Mesenchymal stem cell (in vitro differentiated cells and primary cell): ENCODE data around the gene PPP3CA.

ENCODE experiments used
- DNase-seq: peaks from one replicate; pipeline ENCODE4 v3.0.0-alpha.2; 2013
- H2AFZ ChIP-seq: one replicate; pipeline ENCODE4 v1.6.1; 2013; ENCODE audit warnings: low read depth, mild to moderate bottlenecking, control low read depth, inconsistent platforms, low read length, moderate library complexity
- H2AK5ac ChIP-seq: 2 replicates; pipeline ENCODE4 v1.6.1; 2013; ENCODE audit warnings: low read length, moderate library complexity, mild to moderate bottlenecking, inconsistent platforms; ENCODE audit not compliant: severe bottlenecking
- H2BK120ac ChIP-seq: one replicate; pipeline ENCODE4 v1.6.1; 2013; ENCODE audit warnings: low read depth, mild to moderate bottlenecking, inconsistent platforms, low read length, moderate library complexity
- H2BK12ac ChIP-seq, 2 experiments: one replicate each; pipeline ENCODE4 v1.6.1; 2013; ENCODE audit warnings: inconsistent platforms in 2 of 2, low read length in 2 of 2, mild to moderate bottlenecking in 2 of 2, moderate library complexity in 2 of 2, control low read depth in 1 of 2
- H2BK15ac ChIP-seq: one replicate; pipeline ENCODE4 v1.6.1; 2013; ENCODE audit warnings: mild to moderate bottlenecking, low read depth, inconsistent platforms; ENCODE audit not compliant: poor library complexity, severe bottlenecking
- H2BK5ac ChIP-seq: 2 replicates; pipeline ENCODE4 v1.6.1; 2013; ENCODE audit warnings: low read depth, mild to moderate bottlenecking, low read length, control low read depth, inconsistent platforms; ENCODE audit not compliant: poor library complexity, severe bottlenecking
- H3K14ac ChIP-seq, 2 experiments: one replicate each; pipeline ENCODE4 v1.6.1; 2013; ENCODE audit warnings: inconsistent platforms in 2 of 2, low read length in 2 of 2, control low read depth in 1 of 2, mild to moderate bottlenecking in 1 of 2, moderate library complexity in 1 of 2
- H3K18ac ChIP-seq, 2 experiments: one replicate each; pipeline ENCODE4 v1.6.1; 2013; ENCODE audit warnings: inconsistent platforms in 2 of 2, low read length in 2 of 2, control low read depth in 1 of 2, low read depth in 1 of 2, mild to moderate bottlenecking in 1 of 2
- H3K23ac ChIP-seq, 2 experiments: one replicate each; pipeline ENCODE4 v1.6.1; 2013; ENCODE audit warnings: inconsistent platforms in 2 of 2, low read length in 2 of 2, mild to moderate bottlenecking in 2 of 2, moderate library complexity in 2 of 2, control low read depth in 1 of 2
- H3K27ac ChIP-seq: 2 replicates; pipeline ENCODE4 v1.5.1; 2013; ENCODE audit warnings: mild to moderate bottlenecking, moderate library complexity, low read length, control low read depth, inconsistent platforms; ENCODE audit not compliant: poor library complexity, severe bottlenecking
- H3K27me3 ChIP-seq, 2 experiments: 2 replicates each; pipeline versions ENCODE4 v1.6.1 to v1.7.0; 2013; ENCODE audit warnings: low read length in 2 of 2, mild to moderate bottlenecking in 2 of 2, moderate library complexity in 2 of 2, control low read depth in 1 of 2, inconsistent platforms in 1 of 2; ENCODE audit not compliant: control insufficient read depth in 1 of 2, insufficient read depth in 1 of 2
- H3K36me3 ChIP-seq, 2 experiments: 2 replicates each; pipeline versions ENCODE4 v1.6.1 to v1.7.0; 2013; ENCODE audit warnings: low read length in 2 of 2, control low read depth in 1 of 2, inconsistent platforms in 1 of 2, low read depth in 1 of 2, mild to moderate bottlenecking in 1 of 2; ENCODE audit not compliant: insufficient read depth in 2 of 2, control insufficient read depth in 1 of 2
- H3K4ac ChIP-seq, 2 experiments: one replicate each; pipeline ENCODE4 v1.6.1; 2013; ENCODE audit warnings: inconsistent platforms in 2 of 2, low read length in 2 of 2, mild to moderate bottlenecking in 2 of 2, moderate library complexity in 2 of 2, control low read depth in 1 of 2, low read depth in 1 of 2
- H3K4me1 ChIP-seq: 2 replicates; pipeline ENCODE4 v1.6.1; 2013; ENCODE audit warnings: low read depth, low read length, control low read depth; ENCODE audit not compliant: control insufficient read depth, insufficient read depth
- H3K4me2 ChIP-seq: 2 replicates; pipeline ENCODE4 v1.6.1; 2013; ENCODE audit warnings: low read length, mild to moderate bottlenecking, inconsistent platforms; ENCODE audit not compliant: poor library complexity, severe bottlenecking
- H3K4me3 ChIP-seq, 2 experiments: 2 replicates each; pipeline versions ENCODE4 v1.5.1 to v1.7.0; 2013; ENCODE audit warnings: low read length in 2 of 2, mild to moderate bottlenecking in 2 of 2, control low read depth in 1 of 2, low read depth in 1 of 2; ENCODE audit not compliant: insufficient read depth in 1 of 2
- H3K79me1 ChIP-seq: replicated peaks from 2 replicates; pipeline ENCODE4 v1.6.1; 2013; ENCODE audit warnings: mild to moderate bottlenecking, control low read depth, low read length, inconsistent platforms; ENCODE audit not compliant: poor library complexity, severe bottlenecking
- H3K9ac ChIP-seq: 2 replicates; pipeline ENCODE4 v1.7.0; 2013; ENCODE audit warnings: mild to moderate bottlenecking, low read length, moderate library complexity
- H3K9me3 ChIP-seq: 2 replicates; pipeline ENCODE4 v1.7.0; 2013; ENCODE audit warnings: mild to moderate bottlenecking, low read length; ENCODE audit not compliant: control insufficient read depth
- H4K8ac ChIP-seq: one replicate; pipeline ENCODE4 v1.6.1; 2013; ENCODE audit warnings: inconsistent platforms, mild to moderate bottlenecking, low read length, moderate library complexity
- H4K91ac ChIP-seq: one replicate; pipeline ENCODE4 v1.6.1; 2013; ENCODE audit warnings: mild to moderate bottlenecking, low read length, inconsistent platforms
- WGBS: methylation state at CpG from one replicate; pipeline ENCODE4 v1.1.7; 2013; ENCODE audit warnings: mixed read lengths; 5-methylcytosine and 5-hydroxymethylcytosine counted together

PPP3CA gene

DNA sequence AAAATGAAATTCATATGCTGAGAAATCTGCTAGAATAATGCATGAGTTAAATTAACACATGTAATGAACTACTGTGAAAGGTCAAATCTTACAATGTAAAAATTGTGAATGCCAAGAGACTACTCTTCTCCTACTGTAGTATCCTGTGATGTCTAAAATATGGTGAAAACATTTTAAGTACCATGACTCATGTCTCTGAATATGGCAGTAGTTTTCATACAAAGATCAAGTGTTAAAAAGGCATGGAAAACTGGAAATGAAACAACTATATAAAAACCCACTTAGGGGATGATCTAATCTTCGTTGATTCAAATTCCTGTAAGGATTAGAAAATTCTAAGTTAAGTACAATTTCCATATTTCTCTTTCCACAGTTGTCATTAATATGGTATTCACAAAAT, 221.3 kb downstream of the PPP3CA start:
- H2BK120ac ChIP-seq: no peak overlapping the region
- peaks cover 13% of the 10 kb centered on the region for H3K79me1 ChIP-seq
- no peak overlapping the region for H3K23ac ChIP-seq
- peak; percentile 40 for DNase-seq
- H3K27me3 ChIP-seq: no peaks in the 10 kb centered on the region
- H3K9ac ChIP-seq: no peak overlapping the region
- no peak overlapping the region for H3K4me3 ChIP-seq
- H3K4me1 ChIP-seq: peaks cover 1% of the 10 kb centered on the region
- no peak overlapping the region for H2AK5ac ChIP-seq
- H3K36me3 ChIP-seq: no peaks in the 10 kb centered on the region
- H3K27ac ChIP-seq: no peak overlapping the region
- H2BK5ac ChIP-seq: no peak overlapping the region
- H4K8ac ChIP-seq: no peak overlapping the region
- no peak overlapping the region for H2AFZ ChIP-seq
- H2BK12ac ChIP-seq: no peak overlapping the region
- no peak overlapping the region for H3K14ac ChIP-seq
- no peak overlapping the region for H3K4me2 ChIP-seq
- no peak overlapping the region for H2BK15ac ChIP-seq
- no peaks in the 10 kb centered on the region for H3K9me3 ChIP-seq
- H3K18ac ChIP-seq: no peak overlapping the region
- H4K91ac ChIP-seq: no peak overlapping the region
- WGBS: no CpG with 5 or more reads among the region's 1 CpG
- H3K4ac ChIP-seq: no peak overlapping the region

DNA sequence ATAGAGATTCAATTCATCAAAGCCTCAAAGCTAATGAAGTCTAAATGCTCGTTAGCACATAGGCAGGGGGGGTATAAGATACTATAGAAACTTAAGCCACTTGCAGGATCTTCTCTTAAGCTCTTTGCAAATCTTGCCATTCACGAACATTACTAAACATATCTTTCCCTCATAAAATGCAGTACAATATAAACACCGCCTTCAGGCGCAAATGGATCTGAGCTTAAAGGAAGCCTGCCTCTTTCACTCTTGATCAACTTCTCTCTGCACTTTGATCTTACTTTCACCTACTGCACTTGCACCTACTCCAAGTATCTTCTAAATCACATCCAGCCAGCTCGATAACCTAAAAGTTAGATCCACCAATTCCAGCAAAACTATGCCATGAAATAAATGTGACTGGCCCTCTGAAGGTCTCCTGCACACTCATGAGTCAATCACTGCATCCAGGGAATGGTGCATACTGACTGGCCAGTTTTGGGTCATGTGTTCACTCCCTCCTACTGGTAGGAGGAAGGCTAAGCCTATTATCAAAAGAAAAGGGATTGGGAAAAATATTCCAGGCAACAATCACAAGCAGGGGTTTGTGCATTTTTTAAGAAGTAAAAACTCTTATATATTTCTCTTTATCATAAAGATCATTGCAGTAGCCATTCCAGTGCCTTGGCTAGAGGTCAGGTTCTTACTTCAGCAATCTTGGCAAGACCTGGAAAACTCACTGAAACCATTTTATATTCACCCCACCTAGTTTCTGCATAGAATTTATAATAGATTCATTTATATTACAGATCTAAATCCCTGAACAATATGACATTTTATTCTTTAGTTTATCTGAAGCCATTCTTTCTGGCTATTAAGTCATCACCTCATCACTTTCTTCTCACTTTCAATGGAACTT, 222.0 kb downstream of the PPP3CA start:
- H4K91ac ChIP-seq: no peak overlapping the region
- H3K9me3 ChIP-seq: no peaks in the 10 kb centered on the region
- no peak overlapping the region for H2AK5ac ChIP-seq
- peaks cover 10% of the 10 kb centered on the region for H3K79me1 ChIP-seq
- no peak overlapping the region for H3K14ac ChIP-seq
- no peak overlapping the region for H2BK5ac ChIP-seq
- peak overlapping the region; percentile 20 for H3K4me2 ChIP-seq
- H3K18ac ChIP-seq: no peak overlapping the region
- no peak overlapping the region for H2BK15ac ChIP-seq
- no peaks in the 10 kb centered on the region for H3K27me3 ChIP-seq
- H3K4ac ChIP-seq: no peak overlapping the region
- WGBS: 98% methylated on average over 5 of the region's 5 CpGs
- H3K9ac ChIP-seq: no peak overlapping the region
- no peak overlapping the region for H2BK120ac ChIP-seq
- no peaks in the 10 kb centered on the region for H3K4me1 ChIP-seq
- H3K36me3 ChIP-seq: no peaks in the 10 kb centered on the region
- H3K27ac ChIP-seq: no peak overlapping the region
- no peak overlapping the region for H3K23ac ChIP-seq
- DNase-seq: no peak
- no peak overlapping the region for H2BK12ac ChIP-seq
- H3K4me3 ChIP-seq: no peak overlapping the region
- no peak overlapping the region for H4K8ac ChIP-seq
- H2AFZ ChIP-seq: no peak overlapping the region

DNA sequence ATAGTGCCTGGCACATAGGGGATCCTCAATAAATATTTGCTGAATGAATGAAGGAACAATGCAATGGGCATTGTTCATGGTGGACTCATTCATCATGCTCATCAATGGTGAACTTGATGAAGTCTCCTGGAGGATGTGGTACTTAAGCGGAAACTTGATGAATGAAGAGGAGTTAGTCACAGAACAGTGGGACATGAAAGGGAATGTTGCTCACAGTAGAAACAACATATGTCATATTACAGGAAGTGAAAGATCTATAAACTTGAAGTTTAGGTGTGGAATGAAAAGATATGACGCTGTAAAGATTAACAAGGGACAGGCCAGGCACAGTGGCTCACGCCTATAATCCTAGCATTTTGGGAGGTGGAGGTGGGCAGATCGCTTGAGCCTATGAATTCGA, 224.1 kb downstream of the PPP3CA start:
- no peak overlapping the region for H4K91ac ChIP-seq
- no peak for DNase-seq
- no peak overlapping the region for H4K8ac ChIP-seq
- H2BK120ac ChIP-seq: no peak overlapping the region
- no peaks in the 10 kb centered on the region for H3K36me3 ChIP-seq
- no peak overlapping the region for H2AK5ac ChIP-seq
- no peaks in the 10 kb centered on the region for H3K27me3 ChIP-seq
- H3K4me1 ChIP-seq: no peaks in the 10 kb centered on the region
- no peak overlapping the region for H3K4me3 ChIP-seq
- H3K9me3 ChIP-seq: no peaks in the 10 kb centered on the region
- H3K18ac ChIP-seq: no peak overlapping the region
- peaks cover 1% of the 10 kb centered on the region for H3K79me1 ChIP-seq
- 97% methylated on average over 5 of the region's 5 CpGs for WGBS
- H2AFZ ChIP-seq: no peak overlapping the region
- H3K4me2 ChIP-seq: no peak overlapping the region
- no peak overlapping the region for H3K14ac ChIP-seq
- H3K23ac ChIP-seq: no peak overlapping the region
- H3K27ac ChIP-seq: no peak overlapping the region
- H2BK5ac ChIP-seq: no peak overlapping the region
- no peak overlapping the region for H3K4ac ChIP-seq
- no peak overlapping the region for H2BK12ac ChIP-seq
- no peak overlapping the region for H3K9ac ChIP-seq
- H2BK15ac ChIP-seq: no peak overlapping the region

DNA sequence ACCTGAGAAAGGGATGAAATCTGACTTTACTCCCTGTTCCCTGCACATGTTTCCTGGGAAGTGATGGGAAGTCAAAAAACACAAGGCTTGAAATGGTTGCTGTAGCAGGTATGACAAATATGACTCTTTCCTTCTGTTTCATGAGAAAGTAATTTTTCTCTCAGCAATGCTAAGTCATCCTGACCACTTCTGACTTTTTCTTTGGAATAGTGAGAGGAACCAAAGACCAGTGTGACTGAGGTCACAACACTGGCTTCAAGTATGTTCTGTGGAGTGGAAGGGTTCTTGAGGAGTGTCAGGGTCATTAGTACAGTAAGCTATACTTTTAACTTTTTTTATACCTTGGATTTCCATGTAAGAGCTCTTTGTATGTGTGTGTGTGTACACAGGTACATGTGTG, 225.3 kb downstream of the PPP3CA start:
- H3K4me3 ChIP-seq: no peak overlapping the region
- H2AK5ac ChIP-seq: no peak overlapping the region
- H2BK15ac ChIP-seq: no peak overlapping the region
- no peak for DNase-seq
- H3K14ac ChIP-seq: no peak overlapping the region
- H4K8ac ChIP-seq: no peak overlapping the region
- H2BK120ac ChIP-seq: no peak overlapping the region
- H2BK5ac ChIP-seq: no peak overlapping the region
- no peak overlapping the region for H3K27ac ChIP-seq
- H3K4me1 ChIP-seq: no peaks in the 10 kb centered on the region
- no peak overlapping the region for H3K9ac ChIP-seq
- H3K9me3 ChIP-seq: no peaks in the 10 kb centered on the region
- H3K4me2 ChIP-seq: no peak overlapping the region
- no peak overlapping the region for H2BK12ac ChIP-seq
- no peaks in the 10 kb centered on the region for H3K27me3 ChIP-seq
- H3K79me1 ChIP-seq: peaks cover 4% of the 10 kb centered on the region
- no peaks in the 10 kb centered on the region for H3K36me3 ChIP-seq
- H3K4ac ChIP-seq: no peak overlapping the region
- H4K91ac ChIP-seq: no peak overlapping the region
- H3K18ac ChIP-seq: no peak overlapping the region
- no peak overlapping the region for H2AFZ ChIP-seq
- no peak overlapping the region for H3K23ac ChIP-seq
